GM12892 (cell line): ENCODE data around the gene TTC28.

Experiments used
- POLR2A ChIP-seq: IDR thresholded peaks from 2 replicates; pipeline ENCODE4 v1.6.1; 2011; ENCODE audit warnings: low read depth, low read length, control low read depth
- POLR2AphosphoS5 ChIP-seq: IDR thresholded peaks from 2 replicates; pipeline ENCODE4 v1.6.1; 2011; ENCODE audit warnings: low read depth, low read length, control low read depth
- TAF1 ChIP-seq: IDR thresholded peaks from 2 replicates; pipeline ENCODE4 v1.6.1; 2011; ENCODE audit warnings: low read depth, mild to moderate bottlenecking, control low read depth, low read length, borderline replicate concordance

DNA sequence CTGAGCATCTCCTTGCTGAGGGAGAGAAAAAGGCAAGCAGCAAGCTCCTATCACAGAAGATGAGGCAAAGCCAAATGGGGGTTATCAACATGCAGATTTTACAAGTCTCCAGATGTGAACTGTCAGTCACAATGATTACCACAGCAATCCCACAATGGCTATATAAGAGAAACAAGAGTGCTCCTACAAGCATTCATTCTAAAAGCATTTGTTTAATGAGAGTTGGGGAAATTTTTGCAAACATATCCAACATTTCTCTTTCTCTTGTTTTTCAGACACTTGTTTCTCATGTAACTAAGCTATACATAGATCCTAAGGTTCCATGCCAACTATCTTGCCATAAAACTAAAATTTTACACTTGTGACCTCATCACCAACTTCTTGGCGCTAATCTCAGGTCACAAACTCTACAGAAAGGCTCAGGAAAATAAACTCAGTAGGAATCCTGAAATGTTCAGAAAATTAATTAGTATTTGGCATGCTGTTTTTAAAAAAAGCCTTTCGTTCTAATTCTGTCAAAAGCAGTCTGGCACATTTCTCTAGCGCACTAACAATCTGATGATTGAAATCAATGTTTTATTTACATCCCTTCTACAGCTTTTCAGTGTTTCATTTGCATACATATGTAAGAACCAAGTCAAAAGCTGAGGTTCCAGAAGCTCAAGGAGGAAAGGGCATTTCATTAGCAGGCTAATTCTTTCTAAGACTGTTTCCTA is 199.5 kb downstream of the TTC28 start:
- no peak for TF ChIP-seq POLR2AphosphoS5
- no peak for TF ChIP-seq POLR2A
- no peak for TF ChIP-seq TAF1
